Raji (cell line): ENCODE data around the gene ACTL6A.
A peak's percentile ranks its signal among the peaks of the same experiment; 100 is the strongest.

Experiments used
- POLR2A ChIP-seq: IDR thresholded peaks from 2 replicates; pipeline ENCODE4 v1.6.1; 2011; ENCODE audit warnings: low read depth, low read length, control low read depth; ENCODE audit not compliant: insufficient read depth

The ACTL6A gene

GRCh38 chr3:179562591-179563270 lies at the start of gene ACTL6A:
ACTL6A (plus strand) TSS chr3:179562926; CDS start chr3:179563093, 167 bp downstream.
- TF ChIP-seq POLR2A, result peak; percentile 97

GRCh38 chr3:179513862-179514261 lies 48.9 kb upstream of the ACTL6A start:
- no peak for TF ChIP-seq POLR2A

- TF ChIP-seq POLR2A, result no peak
Measured at GRCh38 chr3:179526482-179526881, 36.2 kb upstream of the ACTL6A start.

GRCh38 chr3:179526989-179527391 lies 35.7 kb upstream of the ACTL6A start:
- no peak for TF ChIP-seq POLR2A

GRCh38 chr3:179528772-179529171 lies 34.0 kb upstream of the ACTL6A start:
- TF ChIP-seq POLR2A, result no peak

- no peak for TF ChIP-seq POLR2A
Measured at GRCh38 chr3:179531576-179531975, 31.1 kb upstream of the ACTL6A start.

GRCh38 chr3:179533274-179533673 lies 29.5 kb upstream of the ACTL6A start:
- TF ChIP-seq POLR2A, result no peak

- TF ChIP-seq POLR2A, result no peak
Measured at GRCh38 chr3:179536256-179536655, 26.5 kb upstream of the ACTL6A start.

- TF ChIP-seq POLR2A, result no peak
Measured at GRCh38 chr3:179541094-179541493, 21.6 kb upstream of the ACTL6A start.

- no peak for TF ChIP-seq POLR2A
Measured at GRCh38 chr3:179541596-179541995, 21.1 kb upstream of the ACTL6A start.

- TF ChIP-seq POLR2A, result no peak
Measured at GRCh38 chr3:179542375-179542774, 20.4 kb upstream of the ACTL6A start.

GRCh38 chr3:179544981-179545645 lies 17.6 kb upstream of the ACTL6A start:
- no peak for TF ChIP-seq POLR2A

- no peak for TF ChIP-seq POLR2A
Measured at GRCh38 chr3:179546814-179547241, 15.9 kb upstream of the ACTL6A start.

GRCh38 chr3:179551349-179552105 lies 11.2 kb upstream of the ACTL6A start:
- TF ChIP-seq POLR2A, result no peak

GRCh38 chr3:179558742-179559364 lies 3.9 kb upstream of the ACTL6A start:
- no peak for TF ChIP-seq POLR2A
